Activated T-cell treated with anti-CD3 and anti-CD28 coated beads for 4 hours (primary cell): ENCODE data around the gene TSNAXIP1.
"Not testable (repeated sequence)": the region's sequence is repeated elsewhere in the genome, so short reads cannot be mapped to it uniquely, and the experiment has no call there.

ENCODE experiments used
- DNase-seq: peaks from one replicate; pipeline ENCODE4 v3.0.0-alpha.2; 2020

The TSNAXIP1 gene

GRCh38 chr16:67864044-67864443, 57.4 kb downstream of the TSNAXIP1 start:
- DNase-seq: not testable (repeated sequence)

GRCh38 chr16:67864594-67864993, 57.9 kb downstream of the TSNAXIP1 start:
- no peak for DNase-seq

GRCh38 chr16:67865318-67865717, 58.6 kb downstream of the TSNAXIP1 start:
- no peak for DNase-seq

DNA sequence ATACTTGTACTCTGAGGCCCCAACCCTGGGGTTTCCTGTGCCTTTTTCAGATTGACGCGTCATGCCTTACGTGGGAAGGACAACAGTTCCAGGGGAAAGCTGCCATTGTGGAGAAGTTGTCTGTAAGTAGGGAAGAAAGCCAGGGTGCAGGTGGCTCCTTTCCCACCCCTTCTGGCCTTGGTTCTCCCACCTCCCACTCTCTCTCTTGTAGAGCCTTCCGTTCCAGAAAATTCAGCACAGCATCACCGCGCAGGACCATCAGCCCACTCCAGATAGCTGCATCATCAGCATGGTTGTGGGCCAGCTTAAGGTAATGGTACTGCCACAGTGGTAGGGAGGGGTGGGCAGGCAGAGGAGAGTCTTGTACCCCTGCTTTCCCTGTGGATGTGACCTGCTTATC, 61.6 kb downstream of the TSNAXIP1 start:
- DNase-seq: no peak

GRCh38 chr16:67869653-67870052, 63.0 kb downstream of the TSNAXIP1 start:
- no peak for DNase-seq

DNA sequence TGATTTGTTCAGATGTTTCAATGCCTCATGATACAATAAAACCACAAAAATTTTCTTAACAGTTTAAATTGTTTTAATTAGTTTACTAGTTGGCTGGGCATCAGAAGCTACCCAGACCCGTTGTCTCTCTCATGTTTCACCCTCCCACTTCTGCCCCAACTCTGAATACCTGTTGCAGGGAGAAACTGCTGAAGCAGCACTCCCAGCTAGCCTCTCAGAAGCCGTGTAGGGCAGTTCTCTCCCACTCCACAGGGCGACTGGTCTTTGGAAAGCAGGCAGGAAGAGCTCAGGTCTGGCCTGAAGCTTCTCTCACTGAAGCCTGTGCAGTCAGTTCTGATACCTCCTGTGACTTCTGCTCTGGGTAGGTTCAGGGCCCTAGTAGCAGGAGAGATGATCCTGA, 64.6 kb downstream of the TSNAXIP1 start:
- no peak for DNase-seq

- no peak for DNase-seq
Observed at GRCh38 chr16:67872131-67872630, 65.5 kb downstream of the TSNAXIP1 start.

- peak; percentile 86 for DNase-seq
Observed at GRCh38 chr16:67872631-67873434, 66.1 kb downstream of the TSNAXIP1 start, which contains the start of gene EDC4. Gene EDC4 (plus strand): TSS chr16:67873052. CDS start chr16:67873262, 210 bp downstream.

- DNase-seq: no peak
Observed at GRCh38 chr16:67873435-67874370, 67.0 kb downstream of the TSNAXIP1 start.

DNA sequence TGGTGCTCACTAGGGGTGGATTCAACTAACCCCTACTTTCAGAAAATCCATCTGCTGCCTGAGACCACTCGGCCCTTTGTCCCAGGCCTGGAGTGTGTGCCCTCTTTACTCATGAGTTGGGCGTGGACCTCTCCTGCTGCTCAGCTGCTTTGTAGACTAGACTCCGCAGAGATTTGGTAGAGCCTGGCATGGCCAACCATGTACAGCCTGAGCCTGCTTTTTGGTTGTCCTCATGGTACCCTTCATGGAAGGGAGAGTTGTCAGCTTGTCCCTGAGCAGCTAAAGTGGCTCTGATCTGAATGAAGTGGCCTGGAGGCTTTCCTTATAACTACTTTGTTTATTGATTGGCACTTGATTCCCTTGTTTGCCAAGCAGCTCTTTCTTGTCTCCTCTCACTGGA, 67.7 kb downstream of the TSNAXIP1 start:
- no peak for DNase-seq

DNA sequence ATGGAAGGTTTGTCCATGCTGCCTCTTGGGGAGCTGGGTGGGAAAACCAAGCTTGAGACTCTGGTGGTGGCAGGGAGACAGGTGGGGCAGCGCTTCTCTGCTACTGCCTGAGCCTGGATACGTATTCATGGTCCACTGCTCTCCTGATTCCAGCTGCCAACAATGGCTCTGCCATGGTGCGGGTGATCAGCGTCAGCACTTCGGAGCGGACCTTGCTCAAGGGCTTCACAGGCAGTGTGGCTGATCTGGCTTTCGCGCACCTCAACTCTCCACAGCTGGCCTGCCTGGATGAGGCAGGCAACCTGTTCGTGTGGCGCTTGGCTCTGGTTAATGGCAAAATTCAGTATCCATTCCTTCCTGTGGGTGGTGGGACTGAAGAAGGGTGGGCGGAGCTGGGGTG, 70.4 kb downstream of the TSNAXIP1 start:
- DNase-seq: no peak
